ENCODE data around the gene ZNF649.

ZNF649 gene

DNA sequence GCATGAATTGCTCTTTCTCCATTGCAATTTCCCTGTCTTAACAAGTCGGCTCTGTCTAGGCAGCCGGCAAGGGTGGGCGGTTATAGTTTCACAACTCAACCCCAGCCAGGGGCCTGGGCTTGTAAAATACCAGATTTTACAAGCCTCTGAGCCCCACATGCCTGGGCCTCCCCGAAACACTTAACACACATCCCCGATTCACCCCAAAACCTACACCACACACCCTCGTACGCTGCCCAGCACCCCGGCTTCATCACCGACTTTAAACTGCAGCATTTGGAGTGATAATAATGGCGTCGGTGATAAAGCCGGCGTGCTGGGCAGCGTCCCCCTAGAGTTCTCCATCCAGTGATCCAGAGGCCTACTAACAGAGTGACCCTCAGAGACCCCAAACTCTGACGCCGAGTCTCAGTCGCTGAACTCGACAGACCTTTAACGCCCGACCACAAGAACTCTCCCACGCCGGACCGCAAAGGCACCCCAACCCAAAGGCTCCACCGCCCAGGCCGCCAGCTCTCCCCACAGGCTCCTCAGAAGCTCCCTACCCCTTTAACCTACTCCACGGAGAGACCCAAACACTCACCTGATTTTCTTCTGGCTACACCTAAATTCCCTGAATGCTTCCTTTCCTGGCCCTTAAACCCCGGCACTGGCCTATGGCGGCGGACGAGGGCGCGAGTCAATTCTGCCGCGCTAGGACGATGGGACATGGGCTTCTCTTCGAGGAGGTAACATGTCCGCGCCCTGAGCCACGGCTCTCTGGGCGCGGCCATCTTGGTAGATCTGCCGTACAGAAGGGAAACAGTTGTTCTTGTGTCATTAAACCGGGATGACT lies at the start of gene ZNF649:
Gene ZNF649 (minus strand): TSS at position 687 of the 835 bp plus-strand sequence. CDS start 4,910 bp downstream, outside the sequence.
- Histone ChIP-seq H3K4me3 (peak within 1 kb of the TSS; percentile 89), H3K4me2 (peak within 1 kb of the TSS; percentile 88), H3K4me1 (peaks cover 11% of the 10 kb centered on the region; the same call in 1 of the 2 replicates), H3K9ac (peak within 1 kb of the TSS; percentile 93), H4K20me1 (no peaks in the 10 kb centered on the region), H3K27ac (peak within 1 kb of the TSS; percentile 89), H3K36me3 (peaks cover 41% of the 10 kb centered on the region), H3K27me3 (no peaks in the 10 kb centered on the region), H3K9me3 (peaks cover 79% of the 10 kb centered on the region)
- TF ChIP-seq Cebpa-rat (IDR thresholded peaks at IDR 0.05): no peak

DNA sequence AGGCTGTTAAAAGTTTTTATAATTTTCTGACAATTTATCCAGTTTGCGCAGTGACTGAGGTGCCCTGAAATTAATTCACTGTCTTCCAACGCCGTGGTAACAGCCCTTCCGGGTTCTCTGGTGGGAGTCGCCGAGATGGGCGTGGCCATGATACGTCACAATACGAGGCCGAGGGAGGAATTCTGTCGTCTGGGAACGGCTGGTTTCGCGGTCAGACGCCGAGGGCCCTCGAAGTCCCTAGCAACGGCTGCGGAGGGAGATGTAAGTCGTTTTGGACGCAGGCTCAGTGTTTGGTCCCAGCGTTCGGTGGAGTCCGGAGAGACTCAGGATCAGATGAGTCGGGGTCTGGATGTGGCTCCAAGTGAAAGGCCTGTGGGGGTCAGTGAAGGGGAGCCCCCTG lies 44.2 kb upstream of the ZNF649 start:
- H3K36me3 ChIP-seq: peaks cover 59% of the 10 kb centered on the region
- no peaks in the 10 kb centered on the region for H3K27me3 ChIP-seq
- TF ChIP-seq Cebpa-rat (IDR thresholded peaks at IDR 0.05): no peak
- no peak overlapping the region for H3K4me3 ChIP-seq
- no peak overlapping the region for H3K4me2 ChIP-seq
- H3K9me3 ChIP-seq: peaks cover 90% of the 10 kb centered on the region
- no peaks in the 10 kb centered on the region for H3K4me1 ChIP-seq
- no peak overlapping the region for H3K9ac ChIP-seq
- H3K27ac ChIP-seq: no peak overlapping the region
- H4K20me1 ChIP-seq: no peaks in the 10 kb centered on the region

DNA sequence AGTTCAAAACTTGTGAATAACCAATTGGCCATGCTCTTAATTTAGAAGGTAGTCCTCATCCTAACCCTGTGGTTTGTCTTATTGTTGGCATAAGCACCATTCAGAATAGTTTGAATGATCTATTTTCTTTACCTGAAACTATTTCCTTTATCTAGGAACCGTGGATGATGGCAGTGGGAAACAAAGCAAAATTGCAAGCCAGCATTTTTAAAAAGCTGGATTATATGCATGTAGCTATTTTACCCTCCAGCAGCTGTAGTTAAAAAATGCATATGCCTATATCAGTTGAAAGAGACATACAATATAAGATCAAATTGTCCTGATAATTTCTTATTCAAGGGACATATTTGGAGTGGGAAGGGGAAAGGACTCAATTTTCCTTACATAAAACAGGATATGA lies 41.8 kb upstream of the ZNF649 start:
- H3K4me2 ChIP-seq: no peak overlapping the region
- no peak overlapping the region for H3K9ac ChIP-seq
- no peaks in the 10 kb centered on the region for H4K20me1 ChIP-seq
- H3K4me1 ChIP-seq: no peaks in the 10 kb centered on the region
- no peak overlapping the region for H3K4me3 ChIP-seq
- no peak for TF ChIP-seq Cebpa-rat (IDR thresholded peaks at IDR 0.05)
- H3K27me3 ChIP-seq: no peaks in the 10 kb centered on the region
- H3K36me3 ChIP-seq: peaks cover 82% of the 10 kb centered on the region
- H3K9me3 ChIP-seq: peaks cover 96% of the 10 kb centered on the region
- no peak overlapping the region for H3K27ac ChIP-seq

DNA sequence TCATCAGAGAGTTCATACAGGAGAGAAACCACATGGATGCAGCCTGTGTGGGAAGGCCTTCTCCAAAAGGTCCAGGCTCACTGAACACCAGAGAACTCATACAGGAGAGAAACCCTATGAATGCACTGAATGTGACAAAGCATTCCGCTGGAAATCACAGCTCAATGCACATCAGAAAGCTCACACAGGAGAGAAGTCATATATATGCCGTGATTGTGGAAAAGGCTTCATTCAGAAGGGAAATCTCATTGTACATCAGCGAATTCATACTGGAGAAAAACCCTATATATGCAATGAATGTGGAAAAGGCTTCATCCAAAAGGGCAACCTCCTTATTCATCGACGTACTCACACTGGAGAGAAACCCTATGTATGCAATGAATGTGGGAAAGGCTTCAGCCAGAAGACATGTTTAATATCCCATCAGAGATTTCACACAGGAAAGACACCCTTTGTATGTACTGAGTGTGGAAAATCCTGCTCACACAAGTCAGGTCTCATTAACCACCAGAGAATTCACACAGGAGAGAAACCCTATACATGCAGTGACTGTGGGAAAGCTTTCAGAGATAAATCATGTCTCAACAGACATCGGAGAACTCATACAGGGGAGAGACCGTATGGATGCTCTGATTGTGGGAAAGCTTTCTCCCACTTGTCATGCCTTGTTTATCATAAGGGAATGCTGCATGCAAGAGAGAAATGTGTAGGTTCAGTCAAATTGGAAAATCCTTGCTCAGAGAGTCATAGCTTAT lies 40.2 kb upstream of the ZNF649 start:
- Histone ChIP-seq H4K20me1 (no peaks in the 10 kb centered on the region), H3K9ac (no peak overlapping the region), H3K27me3 (no peaks in the 10 kb centered on the region), H3K4me2 (no peak overlapping the region), H3K4me3 (peak overlapping the region; percentile 41), H3K9me3 (peaks cover 98% of the 10 kb centered on the region), H3K36me3 (peaks cover 95% of the 10 kb centered on the region), H3K4me1 (no peaks in the 10 kb centered on the region), H3K27ac (no peak overlapping the region)
- TF ChIP-seq Cebpa-rat (IDR thresholded peaks at IDR 0.05): no peak

DNA sequence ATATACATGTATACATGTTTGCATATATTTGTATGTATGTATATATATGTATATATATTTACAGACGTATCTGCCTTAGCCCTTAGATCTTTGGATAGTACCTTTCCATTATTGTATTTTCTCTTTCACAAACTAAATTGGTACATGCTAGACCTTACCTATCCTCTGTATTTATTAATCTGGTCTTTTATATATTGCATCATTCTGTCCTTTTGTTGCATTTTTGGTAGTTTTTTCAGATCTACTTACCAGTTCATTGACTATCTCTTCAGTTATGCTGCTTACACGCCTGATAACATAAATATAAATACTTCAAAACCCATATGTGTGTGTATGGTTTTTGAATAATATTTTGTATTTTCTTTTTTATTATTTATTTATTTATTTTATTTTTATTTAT lies 34.1 kb upstream of the ZNF649 start:
- H3K9me3 ChIP-seq: peaks cover 95% of the 10 kb centered on the region
- H3K9ac ChIP-seq: no peak overlapping the region
- no peak for TF ChIP-seq Cebpa-rat (IDR thresholded peaks at IDR 0.05)
- H3K4me1 ChIP-seq: no peaks in the 10 kb centered on the region
- H3K27ac ChIP-seq: no peak overlapping the region
- H4K20me1 ChIP-seq: no peaks in the 10 kb centered on the region
- no peak overlapping the region for H3K4me3 ChIP-seq
- H3K4me2 ChIP-seq: no peak overlapping the region
- peaks cover 99% of the 10 kb centered on the region for H3K36me3 ChIP-seq
- no peaks in the 10 kb centered on the region for H3K27me3 ChIP-seq

DNA sequence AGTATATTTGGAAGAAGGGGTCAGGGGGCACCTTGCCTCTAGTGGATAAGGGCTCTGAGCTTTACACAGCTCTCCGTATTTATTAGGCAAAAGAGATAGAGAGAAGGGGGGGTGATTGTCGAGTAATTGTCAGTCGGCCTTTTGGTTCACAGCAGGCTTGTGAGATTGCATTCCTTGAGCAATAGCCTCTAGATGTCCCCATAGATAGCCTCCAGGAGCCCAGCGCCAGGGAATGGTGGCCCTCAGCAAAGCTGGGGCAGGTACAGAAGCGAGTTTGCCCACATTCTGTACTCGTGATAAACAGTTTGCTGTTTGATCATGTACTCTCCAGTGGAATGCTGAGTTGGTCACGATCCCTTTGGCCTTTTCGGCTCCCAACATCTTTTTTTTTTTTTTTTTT lies 27.1 kb upstream of the ZNF649 start:
- Histone ChIP-seq H3K36me3 (peaks cover 72% of the 10 kb centered on the region), H3K27me3 (no peaks in the 10 kb centered on the region), H3K9me3 (peaks cover 66% of the 10 kb centered on the region), H3K4me3 (no peak overlapping the region), H3K9ac (no peak overlapping the region), H3K4me1 (peaks cover 10% of the 10 kb centered on the region), H3K27ac (no peak overlapping the region), H4K20me1 (no peaks in the 10 kb centered on the region), H3K4me2 (no peak overlapping the region)
- no peak for TF ChIP-seq Cebpa-rat (IDR thresholded peaks at IDR 0.05)

DNA sequence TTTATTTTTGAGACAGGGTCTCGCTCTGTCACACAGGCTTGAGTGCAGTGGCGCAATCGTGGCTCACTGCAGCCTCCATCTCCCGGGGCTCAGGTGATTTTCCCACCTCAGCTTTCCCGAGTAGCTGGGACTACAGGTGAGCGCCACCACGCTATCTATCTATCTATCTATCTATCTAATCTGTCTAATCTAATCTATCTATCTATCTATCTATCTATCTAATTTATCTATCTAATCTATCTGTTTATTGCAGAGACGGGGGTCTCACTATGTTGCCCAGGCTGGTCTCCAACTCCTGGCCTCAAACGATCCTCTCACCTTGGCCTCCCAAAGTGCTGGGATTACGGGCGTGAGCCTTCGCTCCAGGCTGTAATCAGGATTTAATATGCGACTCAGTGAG lies 23.0 kb upstream of the ZNF649 start:
- H3K4me2 ChIP-seq: peak overlapping the region; percentile 88
- H3K4me3 ChIP-seq: peak overlapping the region; percentile 86
- no peaks in the 10 kb centered on the region for H4K20me1 ChIP-seq
- peak overlapping the region; percentile 86 for H3K9ac ChIP-seq
- TF ChIP-seq Cebpa-rat (IDR thresholded peaks at IDR 0.05): no peak
- H3K36me3 ChIP-seq: peaks cover 31% of the 10 kb centered on the region
- peak overlapping the region; percentile 91 for H3K27ac ChIP-seq
- no peaks in the 10 kb centered on the region for H3K27me3 ChIP-seq
- H3K4me1 ChIP-seq: peaks cover 10% of the 10 kb centered on the region
- H3K9me3 ChIP-seq: peaks cover 63% of the 10 kb centered on the region

DNA sequence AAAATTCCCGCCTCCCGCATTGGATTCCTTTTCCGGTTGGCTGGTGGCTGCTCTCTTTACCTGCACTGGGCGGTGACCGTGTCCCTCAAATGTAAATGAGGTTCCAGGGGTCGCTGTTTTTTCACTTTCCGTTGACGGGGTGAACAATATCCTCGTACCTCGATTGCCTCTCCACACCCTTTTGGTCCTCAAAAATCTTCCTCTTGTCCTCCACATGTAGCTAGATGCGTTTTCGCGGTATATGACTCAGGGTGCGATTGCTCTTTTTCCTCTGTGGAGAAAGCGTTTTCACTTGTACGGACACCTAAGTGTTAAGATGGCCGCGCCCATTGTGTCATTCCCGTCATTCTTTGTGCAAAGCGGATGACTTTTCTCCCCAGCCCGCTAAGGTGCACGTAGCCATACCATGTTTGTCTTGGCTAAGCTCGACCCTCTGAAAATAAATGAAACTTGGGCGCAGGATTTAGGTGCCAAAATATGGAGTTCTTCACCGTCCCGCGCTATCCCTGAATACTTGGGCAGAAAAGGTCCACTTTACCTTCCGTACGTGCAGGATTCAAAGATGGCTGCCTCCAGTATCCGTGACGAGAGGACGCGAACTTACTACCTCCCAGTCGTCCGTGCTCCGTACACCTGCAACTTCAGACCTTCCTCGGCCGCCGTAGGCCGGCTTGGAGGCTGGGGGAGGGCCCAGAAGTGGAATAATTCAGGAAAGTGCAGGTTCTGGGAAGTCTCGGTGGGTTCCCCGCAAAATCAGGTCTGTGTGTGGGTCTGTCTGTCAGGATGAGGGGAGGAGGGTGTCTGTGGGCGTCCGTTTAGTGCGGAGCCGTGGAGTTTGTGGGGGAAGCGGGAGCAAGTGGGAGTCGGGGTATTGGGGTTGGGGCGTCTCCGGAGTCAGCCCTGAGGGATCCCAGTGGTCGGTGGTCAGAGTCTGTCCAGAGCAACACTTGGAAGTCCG lies 22.2 kb upstream of the ZNF649 start, which contains the start of gene ZNF613:
Gene ZNF613 (plus strand): TSS at position 689 of the 958 bp plus-strand sequence. CDS start 8,749 bp downstream, outside the sequence.
- Histone ChIP-seq H3K36me3 (peaks cover 23% of the 10 kb centered on the region), H3K9me3 (peaks cover 63% of the 10 kb centered on the region), H4K20me1 (no peaks in the 10 kb centered on the region), H3K9ac (peak within 1 kb of the TSS; percentile 86), H3K4me3 (peak within 1 kb of the TSS; percentile 86), H3K4me1 (peaks cover 10% of the 10 kb centered on the region), H3K27me3 (no peaks in the 10 kb centered on the region), H3K4me2 (peak within 1 kb of the TSS; percentile 88), H3K27ac (peak within 1 kb of the TSS; percentile 91)
- TF ChIP-seq Cebpa-rat (IDR thresholded peaks at IDR 0.05): no peak

DNA sequence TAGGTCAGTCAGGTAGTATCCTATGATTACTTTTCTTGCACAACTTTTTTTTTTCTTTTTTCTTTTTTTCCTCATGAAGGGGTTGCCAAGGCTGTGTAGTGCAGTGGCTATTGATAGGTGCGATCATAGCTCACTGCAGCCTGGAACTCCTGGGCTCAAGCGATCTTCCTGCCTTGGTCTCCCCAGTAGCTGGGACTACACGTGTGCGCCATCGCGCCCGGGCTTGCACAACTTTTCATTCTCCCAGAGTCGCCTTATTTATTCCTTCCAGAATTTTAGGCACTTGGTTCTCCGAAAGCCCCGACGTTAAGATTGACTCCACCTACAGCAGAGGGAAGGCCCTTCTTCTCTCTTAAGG lies 21.6 kb upstream of the ZNF649 start:
- Histone ChIP-seq H4K20me1 (no peaks in the 10 kb centered on the region), H3K4me3 (peak overlapping the region; percentile 86), H3K9ac (peak overlapping the region; percentile 86; the same call in 1 of the 2 replicates), H3K27me3 (no peaks in the 10 kb centered on the region), H3K27ac (peak overlapping the region; percentile 91), H3K36me3 (peaks cover 17% of the 10 kb centered on the region), H3K4me2 (peak overlapping the region; percentile 88), H3K9me3 (peaks cover 63% of the 10 kb centered on the region), H3K4me1 (peaks cover 10% of the 10 kb centered on the region)
- TF ChIP-seq Cebpa-rat (IDR thresholded peaks at IDR 0.05): no peak

Measured in BLaER1 (cell line).